ENCODE measurements around the gene KNDC1. TPM values are rescaled to one million over a fixed set of nuclear protein-coding genes. Genes with fewer than 3 reads are reported as not detected.
"Not testable (repeated sequence)": the region's sequence is repeated elsewhere in the genome, so short reads cannot be mapped to it uniquely, and the experiment has no call there.

The KNDC1 gene
- polyA plus RNA-seq, 4 donors = 0.37 to 18.6 TPM; not detected in 2

- Histone ChIP-seq H3K4me3 (ENCODE audit: low read depth in 1 of 3, low read length in 3 of 3) (peak overlapping the region; percentile 59 to 88 (median 67)), H3K27me3 (ENCODE audit: control insufficient read depth in 3 of 3, insufficient read depth in 3 of 3, low read length in 3 of 3) (no peaks in the 10 kb centered on the region), H3K27ac (ENCODE audit: low read depth in 1 of 3, low read length in 2 of 3) (peak overlapping the region; percentile 63 to 84 (median 68)), H3K9me3 (ENCODE audit: control insufficient read depth in 2 of 2, insufficient read depth in 1 of 2, low read depth in 1 of 2, low read length in 1 of 2) (no peaks in the 10 kb centered on the region), H3K4me1 (ENCODE audit: control insufficient read depth in 3 of 3, insufficient read depth in 2 of 3, low read depth in 1 of 3, low read length in 2 of 3) (peaks cover 3 to 40% (median 5%) of the 10 kb centered on the region in 3 donors), H3K36me3 (ENCODE audit: control insufficient read depth in 3 of 3, insufficient read depth in 2 of 3, low read depth in 1 of 3, low read length in 3 of 3) (no peaks in the 10 kb centered on the region)
- DNase-seq = peak; percentile 72 to 86
- WGBS, 3 donors = 0 to 2% (median 1%) methylated on average over 19 to 79 of the region's 79 CpGs
- FAIRE-seq = no peak
These were observed 101.8 kb downstream of the KNDC1 start for GRCh38 chr10:133261726-133262325.

GRCh38 chr10:133262696-133263095 lies 102.7 kb downstream of the KNDC1 start:
- peaks cover 3 to 33% (median 5%) of the 10 kb centered on the region in 3 donors for H3K4me1 ChIP-seq (ENCODE audit: control insufficient read depth in 3 of 3, insufficient read depth in 2 of 3, low read depth in 1 of 3, low read length in 2 of 3)
- no peaks in the 10 kb centered on the region for H3K9me3 ChIP-seq (ENCODE audit: control insufficient read depth in 2 of 2, insufficient read depth in 1 of 2, low read depth in 1 of 2, low read length in 1 of 2)
- H3K27ac ChIP-seq (ENCODE audit: low read depth in 1 of 3, low read length in 2 of 3) = peak overlapping the region in 1 of 3 donors; percentile 34
- FAIRE-seq (no peak), DNase-seq (peak in 1 of 2 donors; percentile 48)
- WGBS, 3 donors = 26 to 78% (median 39%) methylated on average over 14 of the region's 14 CpGs
- H3K27me3 ChIP-seq (ENCODE audit: control insufficient read depth in 3 of 3, insufficient read depth in 3 of 3, low read length in 3 of 3) = no peaks in the 10 kb centered on the region
- no peak overlapping the region for H3K4me3 ChIP-seq (ENCODE audit: low read depth in 1 of 3, low read length in 3 of 3)
- H3K36me3 ChIP-seq (ENCODE audit: control insufficient read depth in 3 of 3, insufficient read depth in 2 of 3, low read depth in 1 of 3, low read length in 3 of 3) = no peaks in the 10 kb centered on the region

GRCh38 chr10:133263674-133264073 lies 103.7 kb downstream of the KNDC1 start:
- Histone ChIP-seq H3K9me3 (ENCODE audit: control insufficient read depth in 2 of 2, insufficient read depth in 1 of 2, low read depth in 1 of 2, low read length in 1 of 2) (no peaks in the 10 kb centered on the region), H3K4me1 (ENCODE audit: control insufficient read depth in 3 of 3, insufficient read depth in 2 of 3, low read depth in 1 of 3, low read length in 2 of 3) (peaks cover 3 to 27% (median 5%) of the 10 kb centered on the region in 3 donors), H3K27me3 (ENCODE audit: control insufficient read depth in 3 of 3, insufficient read depth in 3 of 3, low read length in 3 of 3) (no peaks in the 10 kb centered on the region), H3K27ac (ENCODE audit: low read depth in 1 of 3, low read length in 2 of 3) (no peak overlapping the region), H3K4me3 (ENCODE audit: low read depth in 1 of 3, low read length in 3 of 3) (no peak overlapping the region), H3K36me3 (ENCODE audit: control insufficient read depth in 3 of 3, insufficient read depth in 2 of 3, low read depth in 1 of 3, low read length in 3 of 3) (peaks cover 0 to 3% (median 0%) of the 10 kb centered on the region in 3 donors)
- no peak for DNase-seq
- FAIRE-seq = no peak
- 72 to 87% (median 73%) methylated on average over 10 of the region's 10 CpGs for WGBS, 3 donors

GRCh38 chr10:133264461-133264860 lies 104.4 kb downstream of the KNDC1 start:
- H3K36me3 ChIP-seq (ENCODE audit: control insufficient read depth in 3 of 3, insufficient read depth in 2 of 3, low read depth in 1 of 3, low read length in 3 of 3) = peaks cover 0 to 9% (median 0%) of the 10 kb centered on the region in 3 donors
- peak in 1 of 2 donors; percentile 74 for DNase-seq
- 7 to 40% (median 12%) methylated on average over 9 of the region's 9 CpGs for WGBS, 3 donors
- no peaks in the 10 kb centered on the region for H3K9me3 ChIP-seq (ENCODE audit: control insufficient read depth in 2 of 2, insufficient read depth in 1 of 2, low read depth in 1 of 2, low read length in 1 of 2)
- no peak overlapping the region for H3K27ac ChIP-seq (ENCODE audit: low read depth in 1 of 3, low read length in 2 of 3)
- H3K4me3 ChIP-seq (ENCODE audit: low read depth in 1 of 3, low read length in 3 of 3) = no peak overlapping the region
- no peak for FAIRE-seq
- H3K4me1 ChIP-seq (ENCODE audit: control insufficient read depth in 3 of 3, insufficient read depth in 2 of 3, low read depth in 1 of 3, low read length in 2 of 3) = peaks cover 3 to 27% (median 5%) of the 10 kb centered on the region in 3 donors
- no peaks in the 10 kb centered on the region for H3K27me3 ChIP-seq (ENCODE audit: control insufficient read depth in 3 of 3, insufficient read depth in 3 of 3, low read length in 3 of 3)

- H3K27ac ChIP-seq (ENCODE audit: low read depth in 1 of 3, low read length in 2 of 3); H3K9me3 ChIP-seq (ENCODE audit: control insufficient read depth in 2 of 2, insufficient read depth in 1 of 2, low read depth in 1 of 2, low read length in 1 of 2); FAIRE-seq; H3K27me3 ChIP-seq (ENCODE audit: control insufficient read depth in 3 of 3, insufficient read depth in 3 of 3, low read length in 3 of 3); H3K4me3 ChIP-seq (ENCODE audit: low read depth in 1 of 3, low read length in 3 of 3): not testable (repeated sequence)
- 17 to 57% (median 31%) methylated on average over 8 to 10 of the region's 10 CpGs for WGBS, 3 donors
- peak in 1 of 2 donors; percentile 63 for DNase-seq
- peaks cover 3 to 27% (median 5%) of the 10 kb centered on the region in 3 donors for H3K4me1 ChIP-seq (ENCODE audit: control insufficient read depth in 3 of 3, insufficient read depth in 2 of 3, low read depth in 1 of 3, low read length in 2 of 3)
- peaks cover 0 to 13% (median 0%) of the 10 kb centered on the region in 3 donors for H3K36me3 ChIP-seq (ENCODE audit: control insufficient read depth in 3 of 3, insufficient read depth in 2 of 3, low read depth in 1 of 3, low read length in 3 of 3)
These were observed 105.0 kb downstream of the KNDC1 start for GRCh38 chr10:133265052-133265451.

- Histone ChIP-seq H3K36me3 (ENCODE audit: control insufficient read depth in 3 of 3, insufficient read depth in 2 of 3, low read depth in 1 of 3, low read length in 3 of 3) (peaks cover 0 to 23% (median 0%) of the 10 kb centered on the region in 3 donors), H3K27ac (ENCODE audit: low read depth in 1 of 3, low read length in 2 of 3) (no peak overlapping the region), H3K4me1 (ENCODE audit: control insufficient read depth in 3 of 3, insufficient read depth in 2 of 3, low read depth in 1 of 3, low read length in 2 of 3) (peaks cover 3 to 20% (median 5%) of the 10 kb centered on the region in 3 donors), H3K9me3 (ENCODE audit: control insufficient read depth in 2 of 2, insufficient read depth in 1 of 2, low read depth in 1 of 2, low read length in 1 of 2) (no peaks in the 10 kb centered on the region), H3K27me3 (ENCODE audit: control insufficient read depth in 3 of 3, insufficient read depth in 3 of 3, low read length in 3 of 3) (no peaks in the 10 kb centered on the region), H3K4me3 (ENCODE audit: low read depth in 1 of 3, low read length in 3 of 3) (no peak overlapping the region)
- FAIRE-seq = no peak
- 87 to 90% (median 89%) methylated on average over 21 of the region's 21 CpGs for WGBS, 3 donors
- DNase-seq = no peak
These were observed 106.2 kb downstream of the KNDC1 start for GRCh38 chr10:133266056-133266795.

- H3K36me3 ChIP-seq (ENCODE audit: control insufficient read depth in 3 of 3, insufficient read depth in 2 of 3, low read depth in 1 of 3, low read length in 3 of 3) = peaks cover 0 to 27% (median 0%) of the 10 kb centered on the region in 3 donors
- H3K4me1 ChIP-seq (ENCODE audit: control insufficient read depth in 3 of 3, insufficient read depth in 2 of 3, low read depth in 1 of 3, low read length in 2 of 3) = peaks cover 3 to 15% (median 4%) of the 10 kb centered on the region in 3 donors
- H3K27ac ChIP-seq (ENCODE audit: low read depth in 1 of 3, low read length in 2 of 3) = no peak overlapping the region
- no peaks in the 10 kb centered on the region for H3K9me3 ChIP-seq (ENCODE audit: control insufficient read depth in 2 of 2, insufficient read depth in 1 of 2, low read depth in 1 of 2, low read length in 1 of 2)
- FAIRE-seq (no peak), DNase-seq (no peak)
- H3K27me3 ChIP-seq (ENCODE audit: control insufficient read depth in 3 of 3, insufficient read depth in 3 of 3, low read length in 3 of 3) = no peaks in the 10 kb centered on the region
- no peak overlapping the region for H3K4me3 ChIP-seq (ENCODE audit: low read depth in 1 of 3, low read length in 3 of 3)
- 64 to 82% (median 78%) methylated on average over 12 to 14 of the region's 14 CpGs for WGBS, 3 donors
These were observed 107.3 kb downstream of the KNDC1 start for GRCh38 chr10:133267293-133267692.

- no peaks in the 10 kb centered on the region for H3K27me3 ChIP-seq (ENCODE audit: control insufficient read depth in 3 of 3, insufficient read depth in 3 of 3, low read length in 3 of 3)
- no peak overlapping the region for H3K4me3 ChIP-seq (ENCODE audit: low read depth in 1 of 3, low read length in 3 of 3)
- peaks cover 0 to 27% (median 0%) of the 10 kb centered on the region in 3 donors for H3K36me3 ChIP-seq (ENCODE audit: control insufficient read depth in 3 of 3, insufficient read depth in 2 of 3, low read depth in 1 of 3, low read length in 3 of 3)
- FAIRE-seq = no peak
- DNase-seq = no peak
- H3K4me1 ChIP-seq (ENCODE audit: control insufficient read depth in 3 of 3, insufficient read depth in 2 of 3, low read depth in 1 of 3, low read length in 2 of 3) = peaks cover 0 to 10% (median 3%) of the 10 kb centered on the region in 3 donors
- H3K9me3 ChIP-seq (ENCODE audit: control insufficient read depth in 2 of 2, insufficient read depth in 1 of 2, low read depth in 1 of 2, low read length in 1 of 2) = no peaks in the 10 kb centered on the region
- 82 to 89% (median 86%) methylated on average over 17 to 22 of the region's 22 CpGs for WGBS, 3 donors
- H3K27ac ChIP-seq (ENCODE audit: low read depth in 1 of 3, low read length in 2 of 3) = no peak overlapping the region
These were observed 107.8 kb downstream of the KNDC1 start for GRCh38 chr10:133267829-133268228.

Measured in small intestine (tissue), 7 donors.